Measurements from ENCODE around the gene ADGRG6. TPM values are rescaled to one million over a fixed set of nuclear protein-coding genes. Genes with fewer than 3 reads are reported as not detected.

Gene ADGRG6
- total RNA-seq, 1 experiment from 2014 or later = 5.3 TPM

DNA sequence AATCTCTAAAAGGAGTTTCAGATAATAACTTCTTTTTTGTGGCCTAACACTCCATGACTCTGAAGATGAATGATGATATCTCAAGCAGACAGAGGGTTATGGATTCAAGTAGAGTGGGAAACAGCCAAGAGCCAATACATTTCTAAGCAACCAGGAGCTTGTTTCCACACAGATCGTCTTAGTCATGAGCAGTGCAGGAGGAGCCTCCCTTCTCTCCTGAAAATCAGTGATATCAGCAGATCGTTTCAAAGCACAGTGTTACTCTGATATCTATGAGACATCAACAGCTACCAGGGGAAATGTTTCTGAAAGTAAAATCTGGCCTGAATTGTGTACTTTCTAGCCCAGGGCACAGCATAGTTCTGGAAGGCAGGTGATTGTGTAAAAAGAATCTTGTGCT, 11.5 kb downstream of the ADGRG6 start:
- ChIA-PET POLR2A (no interaction called here), CTCF (interaction anchor here (1.7 kb wide), 1 partner anchor 12 kb away, joined by 5 read pairs; the partner anchor contains the start of gene ADGRG6)
- no peak overlapping the region for H3K27ac Mint-ChIP-seq
- DNase-seq (ENCODE audit: low spot score) (no peak), ATAC-seq (no peak)
- no peaks in the 10 kb centered on the region for H3K36me3 Mint-ChIP-seq
- TF ChIP-seq, protein P1, sequence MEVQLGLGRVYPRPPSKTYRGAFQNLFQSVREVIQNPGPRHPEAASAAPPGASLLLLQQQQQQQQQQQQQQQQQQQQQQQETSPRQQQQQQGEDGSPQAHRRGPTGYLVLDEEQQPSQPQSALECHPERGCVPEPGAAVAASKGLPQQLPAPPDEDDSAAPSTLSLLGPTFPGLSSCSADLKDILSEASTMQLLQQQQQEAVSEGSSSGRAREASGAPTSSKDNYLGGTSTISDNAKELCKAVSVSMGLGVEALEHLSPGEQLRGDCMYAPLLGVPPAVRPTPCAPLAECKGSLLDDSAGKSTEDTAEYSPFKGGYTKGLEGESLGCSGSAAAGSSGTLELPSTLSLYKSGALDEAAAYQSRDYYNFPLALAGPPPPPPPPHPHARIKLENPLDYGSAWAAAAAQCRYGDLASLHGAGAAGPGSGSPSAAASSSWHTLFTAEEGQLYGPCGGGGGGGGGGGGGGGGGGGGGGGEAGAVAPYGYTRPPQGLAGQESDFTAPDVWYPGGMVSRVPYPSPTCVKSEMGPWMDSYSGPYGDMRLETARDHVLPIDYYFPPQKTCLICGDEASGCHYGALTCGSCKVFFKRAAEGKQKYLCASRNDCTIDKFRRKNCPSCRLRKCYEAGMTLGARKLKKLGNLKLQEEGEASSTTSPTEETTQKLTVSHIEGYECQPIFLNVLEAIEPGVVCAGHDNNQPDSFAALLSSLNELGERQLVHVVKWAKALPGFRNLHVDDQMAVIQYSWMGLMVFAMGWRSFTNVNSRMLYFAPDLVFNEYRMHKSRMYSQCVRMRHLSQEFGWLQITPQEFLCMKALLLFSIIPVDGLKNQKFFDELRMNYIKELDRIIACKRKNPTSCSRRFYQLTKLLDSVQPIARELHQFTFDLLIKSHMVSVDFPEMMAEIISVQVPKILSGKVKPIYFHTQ (CRISPR knock-in tag; IDR thresholded peaks at IDR 0.05) = no peak
- TF ChIP-seq KAT7 (CRISPR knock-in tag; IDR thresholded peaks at IDR 0.05; ENCODE audit: borderline replicate concordance) = no peak
- TF ChIP-seq JUN (CRISPR knock-in tag; IDR thresholded peaks at IDR 0.05) = no peak
- TF ChIP-seq, protein P2, sequence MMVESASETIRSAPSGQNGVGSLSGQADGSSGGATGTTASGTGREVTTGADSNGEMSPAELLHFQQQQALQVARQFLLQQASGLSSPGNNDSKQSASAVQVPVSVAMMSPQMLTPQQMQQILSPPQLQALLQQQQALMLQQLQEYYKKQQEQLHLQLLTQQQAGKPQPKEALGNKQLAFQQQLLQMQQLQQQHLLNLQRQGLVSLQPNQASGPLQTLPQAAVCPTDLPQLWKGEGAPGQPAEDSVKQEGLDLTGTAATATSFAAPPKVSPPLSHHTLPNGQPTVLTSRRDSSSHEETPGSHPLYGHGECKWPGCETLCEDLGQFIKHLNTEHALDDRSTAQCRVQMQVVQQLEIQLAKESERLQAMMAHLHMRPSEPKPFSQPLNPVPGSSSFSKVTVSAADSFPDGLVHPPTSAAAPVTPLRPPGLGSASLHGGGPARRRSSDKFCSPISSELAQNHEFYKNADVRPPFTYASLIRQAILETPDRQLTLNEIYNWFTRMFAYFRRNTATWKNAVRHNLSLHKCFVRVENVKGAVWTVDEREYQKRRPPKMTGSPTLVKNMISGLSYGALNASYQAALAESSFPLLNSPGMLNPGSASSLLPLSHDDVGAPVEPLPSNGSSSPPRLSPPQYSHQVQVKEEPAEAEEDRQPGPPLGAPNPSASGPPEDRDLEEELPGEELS (CRISPR knock-in tag; IDR thresholded peaks at IDR 0.05) = no peak
- no peak for TF ChIP-seq GABPB1 (CRISPR knock-in tag; IDR thresholded peaks at IDR 0.05)
- no peak for TF ChIP-seq RELA (CRISPR knock-in tag; IDR thresholded peaks at IDR 0.05; ENCODE audit: borderline replicate concordance)
- TF ChIP-seq, protein P3, sequence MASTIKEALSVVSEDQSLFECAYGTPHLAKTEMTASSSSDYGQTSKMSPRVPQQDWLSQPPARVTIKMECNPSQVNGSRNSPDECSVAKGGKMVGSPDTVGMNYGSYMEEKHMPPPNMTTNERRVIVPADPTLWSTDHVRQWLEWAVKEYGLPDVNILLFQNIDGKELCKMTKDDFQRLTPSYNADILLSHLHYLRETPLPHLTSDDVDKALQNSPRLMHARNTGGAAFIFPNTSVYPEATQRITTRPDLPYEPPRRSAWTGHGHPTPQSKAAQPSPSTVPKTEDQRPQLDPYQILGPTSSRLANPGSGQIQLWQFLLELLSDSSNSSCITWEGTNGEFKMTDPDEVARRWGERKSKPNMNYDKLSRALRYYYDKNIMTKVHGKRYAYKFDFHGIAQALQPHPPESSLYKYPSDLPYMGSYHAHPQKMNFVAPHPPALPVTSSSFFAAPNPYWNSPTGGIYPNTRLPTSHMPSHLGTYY (CRISPR knock-in tag; IDR thresholded peaks at IDR 0.05) = no peak
- TF ChIP-seq, protein P4, sequence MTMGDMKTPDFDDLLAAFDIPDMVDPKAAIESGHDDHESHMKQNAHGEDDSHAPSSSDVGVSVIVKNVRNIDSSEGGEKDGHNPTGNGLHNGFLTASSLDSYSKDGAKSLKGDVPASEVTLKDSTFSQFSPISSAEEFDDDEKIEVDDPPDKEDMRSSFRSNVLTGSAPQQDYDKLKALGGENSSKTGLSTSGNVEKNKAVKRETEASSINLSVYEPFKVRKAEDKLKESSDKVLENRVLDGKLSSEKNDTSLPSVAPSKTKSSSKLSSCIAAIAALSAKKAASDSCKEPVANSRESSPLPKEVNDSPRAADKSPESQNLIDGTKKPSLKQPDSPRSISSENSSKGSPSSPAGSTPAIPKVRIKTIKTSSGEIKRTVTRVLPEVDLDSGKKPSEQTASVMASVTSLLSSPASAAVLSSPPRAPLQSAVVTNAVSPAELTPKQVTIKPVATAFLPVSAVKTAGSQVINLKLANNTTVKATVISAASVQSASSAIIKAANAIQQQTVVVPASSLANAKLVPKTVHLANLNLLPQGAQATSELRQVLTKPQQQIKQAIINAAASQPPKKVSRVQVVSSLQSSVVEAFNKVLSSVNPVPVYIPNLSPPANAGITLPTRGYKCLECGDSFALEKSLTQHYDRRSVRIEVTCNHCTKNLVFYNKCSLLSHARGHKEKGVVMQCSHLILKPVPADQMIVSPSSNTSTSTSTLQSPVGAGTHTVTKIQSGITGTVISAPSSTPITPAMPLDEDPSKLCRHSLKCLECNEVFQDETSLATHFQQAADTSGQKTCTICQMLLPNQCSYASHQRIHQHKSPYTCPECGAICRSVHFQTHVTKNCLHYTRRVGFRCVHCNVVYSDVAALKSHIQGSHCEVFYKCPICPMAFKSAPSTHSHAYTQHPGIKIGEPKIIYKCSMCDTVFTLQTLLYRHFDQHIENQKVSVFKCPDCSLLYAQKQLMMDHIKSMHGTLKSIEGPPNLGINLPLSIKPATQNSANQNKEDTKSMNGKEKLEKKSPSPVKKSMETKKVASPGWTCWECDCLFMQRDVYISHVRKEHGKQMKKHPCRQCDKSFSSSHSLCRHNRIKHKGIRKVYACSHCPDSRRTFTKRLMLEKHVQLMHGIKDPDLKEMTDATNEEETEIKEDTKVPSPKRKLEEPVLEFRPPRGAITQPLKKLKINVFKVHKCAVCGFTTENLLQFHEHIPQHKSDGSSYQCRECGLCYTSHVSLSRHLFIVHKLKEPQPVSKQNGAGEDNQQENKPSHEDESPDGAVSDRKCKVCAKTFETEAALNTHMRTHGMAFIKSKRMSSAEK (CRISPR knock-in tag; IDR thresholded peaks at IDR 0.05; ENCODE audit: borderline replicate concordance) = no peak
- no peak for TF ChIP-seq ESRRA (CRISPR knock-in tag; IDR thresholded peaks at IDR 0.05; ENCODE audit: borderline replicate concordance)
- TF ChIP-seq, protein P5, sequence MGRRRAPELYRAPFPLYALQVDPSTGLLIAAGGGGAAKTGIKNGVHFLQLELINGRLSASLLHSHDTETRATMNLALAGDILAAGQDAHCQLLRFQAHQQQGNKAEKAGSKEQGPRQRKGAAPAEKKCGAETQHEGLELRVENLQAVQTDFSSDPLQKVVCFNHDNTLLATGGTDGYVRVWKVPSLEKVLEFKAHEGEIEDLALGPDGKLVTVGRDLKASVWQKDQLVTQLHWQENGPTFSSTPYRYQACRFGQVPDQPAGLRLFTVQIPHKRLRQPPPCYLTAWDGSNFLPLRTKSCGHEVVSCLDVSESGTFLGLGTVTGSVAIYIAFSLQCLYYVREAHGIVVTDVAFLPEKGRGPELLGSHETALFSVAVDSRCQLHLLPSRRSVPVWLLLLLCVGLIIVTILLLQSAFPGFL (CRISPR knock-in tag; IDR thresholded peaks at IDR 0.05; ENCODE audit: borderline replicate concordance) = no peak
- TF ChIP-seq HMGA2 (CRISPR knock-in tag; IDR thresholded peaks at IDR 0.05) = no peak
- no peak for TF ChIP-seq ATF3 (CRISPR knock-in tag; conservative IDR thresholded peaks at IDR 0.05)
- H3K4me3 Mint-ChIP-seq = no peak overlapping the region
- no peaks in the 10 kb centered on the region for H3K27me3 Mint-ChIP-seq (ENCODE audit: low read depth)
- H3K9me3 Mint-ChIP-seq = no peaks in the 10 kb centered on the region
- H3K4me1 Mint-ChIP-seq = peaks cover 4% of the 10 kb centered on the region
